Epithelial cell of esophagus (primary cell): ENCODE data around the gene CNOT3.

Experiments
- DNase-seq: peaks from one replicate; pipeline ENCODE4 v3.0.0; 2010; ENCODE audit warnings: low read depth
- H3K4me3 ChIP-seq: 2 replicates; pipeline ENCODE4 v1.5.1; 2011; ENCODE audit warnings: mild to moderate bottlenecking, low read length, control low read depth
- TF ChIP-seq, protein P1 (sequence below): IDR thresholded peaks from 2 replicates; pipeline ENCODE4 v1.5.1; 2011; ENCODE audit warnings: low read depth, mild to moderate bottlenecking, low read length, control low read depth, inconsistent platforms; ENCODE audit not compliant: insufficient read depth; ENCODE audit errors: missing control alignments

CNOT3 gene

DNA sequence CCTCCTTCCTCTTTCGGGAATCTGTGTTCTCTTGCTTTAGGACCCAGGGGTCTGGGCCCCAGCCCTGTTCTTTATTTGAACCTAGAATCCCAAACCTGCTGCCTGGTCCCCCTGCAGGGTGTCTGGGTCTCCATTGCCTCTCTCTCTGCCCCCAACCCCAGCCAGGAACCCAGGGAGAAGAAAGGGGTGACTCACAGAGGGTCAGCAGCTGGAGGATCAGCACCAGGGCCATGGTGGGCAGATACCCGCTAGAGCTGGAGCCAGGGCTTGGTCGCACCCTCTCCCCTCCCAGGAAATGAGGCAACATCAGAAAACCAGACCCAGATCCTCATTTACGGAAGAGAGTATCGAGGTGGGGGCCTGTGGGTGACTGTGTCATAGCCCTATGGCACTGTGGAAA lies 37.0 kb upstream of the CNOT3 start, which contains the start of gene OSCAR:
Gene OSCAR, minus strand, starts transcription at position 243 of the 400 bp plus-strand sequence. Its CDS starts 11 bp downstream, at position 232.
- H3K4me3 ChIP-seq, result no peak within 1 kb of the TSS
- DNase-seq, result no peak
- TF ChIP-seq, protein P1, sequence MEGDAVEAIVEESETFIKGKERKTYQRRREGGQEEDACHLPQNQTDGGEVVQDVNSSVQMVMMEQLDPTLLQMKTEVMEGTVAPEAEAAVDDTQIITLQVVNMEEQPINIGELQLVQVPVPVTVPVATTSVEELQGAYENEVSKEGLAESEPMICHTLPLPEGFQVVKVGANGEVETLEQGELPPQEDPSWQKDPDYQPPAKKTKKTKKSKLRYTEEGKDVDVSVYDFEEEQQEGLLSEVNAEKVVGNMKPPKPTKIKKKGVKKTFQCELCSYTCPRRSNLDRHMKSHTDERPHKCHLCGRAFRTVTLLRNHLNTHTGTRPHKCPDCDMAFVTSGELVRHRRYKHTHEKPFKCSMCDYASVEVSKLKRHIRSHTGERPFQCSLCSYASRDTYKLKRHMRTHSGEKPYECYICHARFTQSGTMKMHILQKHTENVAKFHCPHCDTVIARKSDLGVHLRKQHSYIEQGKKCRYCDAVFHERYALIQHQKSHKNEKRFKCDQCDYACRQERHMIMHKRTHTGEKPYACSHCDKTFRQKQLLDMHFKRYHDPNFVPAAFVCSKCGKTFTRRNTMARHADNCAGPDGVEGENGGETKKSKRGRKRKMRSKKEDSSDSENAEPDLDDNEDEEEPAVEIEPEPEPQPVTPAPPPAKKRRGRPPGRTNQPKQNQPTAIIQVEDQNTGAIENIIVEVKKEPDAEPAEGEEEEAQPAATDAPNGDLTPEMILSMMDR, result no peak

DNA sequence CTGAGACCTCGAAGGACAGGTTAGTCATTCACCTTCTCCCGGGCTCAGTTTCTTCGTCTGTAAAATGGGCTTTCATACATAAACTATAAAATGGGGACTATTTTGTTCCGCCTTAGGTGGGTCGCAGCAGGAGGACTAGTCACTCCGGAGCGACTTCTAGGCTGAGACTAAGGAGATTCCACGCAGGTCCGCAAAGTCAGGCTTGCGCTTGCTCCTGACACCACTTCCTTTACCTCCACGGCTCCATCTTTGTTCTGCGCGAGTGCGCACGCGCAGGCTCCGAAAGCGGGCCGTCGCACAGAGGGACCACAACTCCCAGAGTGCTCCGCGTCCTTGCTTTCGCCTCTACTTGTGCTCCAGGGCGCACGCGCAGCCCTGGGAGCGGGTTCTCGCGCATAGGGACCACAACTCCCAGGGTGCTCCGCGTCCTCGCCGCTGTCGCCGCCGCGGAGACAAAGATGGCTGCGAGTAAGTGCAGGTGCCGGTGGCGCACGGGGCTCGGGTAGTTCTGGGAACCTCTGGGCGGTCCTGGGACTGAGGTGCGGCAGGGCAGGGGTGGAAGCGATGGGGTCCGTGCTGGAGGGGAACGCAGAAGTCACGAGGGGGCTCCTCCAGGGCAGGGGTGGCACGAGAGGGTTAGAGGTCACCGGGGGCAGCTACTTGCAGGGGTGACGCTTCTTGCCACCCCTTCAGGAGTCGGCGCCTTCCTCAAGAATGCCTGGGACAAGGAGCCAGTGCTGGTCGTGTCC lies 35.0 kb upstream of the CNOT3 start, which contains the start of gene NDUFA3:
Gene NDUFA3, plus strand, starts transcription at position 435 of the 749 bp plus-strand sequence. Its CDS starts 24 bp downstream, at position 459.
- peak within 1 kb of the TSS; percentile 97 for H3K4me3 ChIP-seq
- TF ChIP-seq, protein P1, result no peak
- DNase-seq, result peak; percentile 98

DNA sequence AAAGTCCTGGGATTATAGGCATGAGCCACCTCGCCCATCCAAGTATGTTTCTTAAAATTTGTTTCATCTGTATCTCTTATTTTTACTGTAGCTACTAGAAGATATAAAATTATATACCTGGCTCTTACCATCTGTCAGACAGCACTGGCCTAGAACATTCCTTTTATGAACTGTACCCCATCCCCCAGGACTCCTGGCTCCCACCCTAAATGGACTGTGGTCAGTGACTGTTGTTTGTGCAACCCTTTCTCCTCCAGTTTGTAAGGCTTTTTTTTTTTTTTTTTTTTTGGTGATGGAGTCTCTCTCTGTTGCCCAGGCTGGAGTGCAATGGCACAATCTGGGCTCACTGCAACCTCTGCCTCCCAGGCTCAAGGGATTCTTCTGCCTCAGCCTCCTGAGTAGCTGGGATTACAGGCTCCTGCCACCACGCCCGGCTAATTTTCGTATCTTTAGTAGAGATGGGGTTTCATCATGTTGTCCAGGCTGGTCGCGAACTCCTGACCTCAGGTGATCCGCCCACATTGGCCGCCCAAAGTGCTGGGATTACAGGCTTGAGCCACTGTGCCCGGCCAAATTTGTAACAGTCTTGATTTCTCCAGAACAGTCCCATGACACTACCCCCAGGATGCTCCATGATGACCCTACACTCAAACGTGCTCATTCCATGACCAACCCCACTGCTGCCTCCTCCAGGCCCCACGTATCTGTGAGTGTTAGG lies 32.4 kb upstream of the CNOT3 start:
- TF ChIP-seq, protein P1, result no peak
- H3K4me3 ChIP-seq, result no peak overlapping the region
- no peak for DNase-seq

DNA sequence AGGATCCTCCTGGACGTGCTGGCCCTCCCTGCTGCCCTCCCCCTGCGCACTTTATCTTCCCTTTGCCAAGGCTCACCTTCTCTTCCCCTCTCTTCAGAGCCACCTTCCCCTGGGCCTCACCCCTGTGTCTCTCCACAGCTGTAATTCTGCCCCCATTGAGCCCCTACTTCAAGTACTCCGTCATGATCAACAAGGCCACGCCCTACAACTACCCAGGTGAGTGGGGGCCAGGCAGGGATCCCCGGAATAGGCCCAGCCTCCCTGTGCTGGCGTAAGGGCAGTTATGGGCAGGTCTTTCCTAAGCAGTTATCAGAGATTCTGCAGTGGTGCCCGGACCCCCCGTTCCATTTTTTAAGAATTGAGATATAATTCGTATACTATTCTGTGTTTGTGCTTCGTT lies 31.8 kb upstream of the CNOT3 start:
- TF ChIP-seq, protein P1, result no peak
- H3K4me3 ChIP-seq, result no peak overlapping the region
- no peak for DNase-seq

DNA sequence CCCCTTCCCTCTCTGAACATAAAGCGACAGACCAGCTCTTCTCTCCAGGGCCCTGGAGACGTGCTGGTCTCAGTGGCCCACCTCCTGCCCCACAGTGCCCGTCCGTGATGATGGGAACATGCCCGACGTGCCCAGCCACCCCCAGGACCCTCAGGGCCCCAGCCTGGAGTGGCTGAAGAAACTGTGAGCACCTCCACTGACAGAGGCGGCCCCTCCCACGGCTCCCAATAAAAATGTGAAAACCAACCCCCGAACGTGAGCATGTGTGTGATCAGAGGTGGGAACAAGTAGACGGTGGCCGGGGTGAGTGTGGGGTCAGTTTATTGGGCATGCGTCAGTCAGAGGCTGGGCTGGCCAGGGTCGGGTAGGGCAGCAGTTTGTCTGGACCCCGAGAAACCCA lies 30.8 kb upstream of the CNOT3 start:
- TF ChIP-seq, protein P1, result no peak
- no peak for DNase-seq
- H3K4me3 ChIP-seq, result no peak overlapping the region

DNA sequence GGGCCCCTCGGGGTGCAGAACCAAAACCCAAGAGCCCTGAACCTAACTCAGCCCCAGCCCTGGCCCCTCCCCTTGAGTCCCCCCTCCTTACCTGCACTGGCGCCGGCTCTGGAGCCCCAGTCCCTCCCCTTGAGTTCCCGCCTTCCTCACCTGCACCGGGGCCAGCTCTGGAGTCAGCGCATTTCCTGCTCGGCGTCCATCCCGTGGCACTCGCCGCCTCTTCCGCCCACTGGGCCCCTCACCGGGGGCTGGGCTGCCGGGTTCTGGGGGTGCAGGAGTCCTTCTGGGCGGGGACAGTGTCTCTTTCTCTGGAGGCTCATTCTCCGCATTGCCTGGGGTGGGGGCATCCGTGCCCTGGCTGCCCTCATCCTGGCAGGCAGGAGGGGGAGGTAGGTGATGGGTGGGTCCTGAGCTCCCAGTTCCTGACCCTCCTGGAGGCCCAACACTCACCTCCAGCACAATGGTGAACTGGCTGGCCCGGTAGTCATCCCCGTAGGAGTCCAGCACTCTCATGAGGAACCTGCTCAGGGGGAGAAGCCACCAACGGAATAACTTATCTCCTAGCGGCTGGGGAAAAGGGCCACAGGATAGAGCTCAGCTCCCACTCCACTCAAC lies 29.6 kb upstream of the CNOT3 start:
- DNase-seq, result no peak
- TF ChIP-seq, protein P1, result no peak
- H3K4me3 ChIP-seq, result no peak overlapping the region
